HG03354 (cell line): ENCODE results near the gene SVBP.
A peak's percentile ranks its signal among the peaks of the same experiment; 100 is the strongest.
"Not testable (repeated sequence)": the region's sequence is repeated elsewhere in the genome, so short reads cannot be mapped to it uniquely, and the experiment has no call there.

Experiments
- ATAC-seq: cut with Tn5 transposase; IDR thresholded peaks from one replicate; pipeline ENCODE4 v1.9.1; 2021; ENCODE audit warnings: mild to moderate bottlenecking; ENCODE audit not compliant: unreplicated experiment, poor library complexity, severe bottlenecking

SVBP gene

GRCh38 chr1:42816585-42817439 is at the start of gene SVBP, which contains the start of gene ERMAP:
SVBP (minus strand) TSS chr1:42817397; CDS start chr1:42816544, 853 bp downstream.
ERMAP (plus strand) TSS chr1:42817122; CDS start chr1:42830449, 13,327 bp downstream.
- peak; percentile 83 for ATAC-seq

- ATAC-seq: no peak
Measured at GRCh38 chr1:42866549-42866948, 49.4 kb upstream of the SVBP start.

DNA sequence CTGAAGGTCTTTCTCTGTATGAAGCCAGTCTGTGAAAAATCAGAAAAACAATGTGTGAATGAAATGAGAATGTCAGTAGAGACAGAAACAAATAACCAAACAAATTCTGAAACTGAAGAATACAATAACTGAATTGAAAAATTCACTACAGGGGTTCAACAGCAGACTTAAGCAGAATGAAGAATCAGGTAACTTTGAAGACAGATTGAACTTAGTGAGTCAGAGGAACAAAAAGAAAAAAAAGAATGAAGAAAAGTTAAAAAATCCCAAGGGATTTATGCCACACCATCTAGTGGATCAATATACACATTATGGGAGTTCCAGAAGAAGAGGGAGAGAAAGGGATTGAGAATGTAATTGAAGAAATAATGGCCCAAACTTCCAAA is 43.8 kb upstream of the SVBP start:
- ATAC-seq: no peak

DNA sequence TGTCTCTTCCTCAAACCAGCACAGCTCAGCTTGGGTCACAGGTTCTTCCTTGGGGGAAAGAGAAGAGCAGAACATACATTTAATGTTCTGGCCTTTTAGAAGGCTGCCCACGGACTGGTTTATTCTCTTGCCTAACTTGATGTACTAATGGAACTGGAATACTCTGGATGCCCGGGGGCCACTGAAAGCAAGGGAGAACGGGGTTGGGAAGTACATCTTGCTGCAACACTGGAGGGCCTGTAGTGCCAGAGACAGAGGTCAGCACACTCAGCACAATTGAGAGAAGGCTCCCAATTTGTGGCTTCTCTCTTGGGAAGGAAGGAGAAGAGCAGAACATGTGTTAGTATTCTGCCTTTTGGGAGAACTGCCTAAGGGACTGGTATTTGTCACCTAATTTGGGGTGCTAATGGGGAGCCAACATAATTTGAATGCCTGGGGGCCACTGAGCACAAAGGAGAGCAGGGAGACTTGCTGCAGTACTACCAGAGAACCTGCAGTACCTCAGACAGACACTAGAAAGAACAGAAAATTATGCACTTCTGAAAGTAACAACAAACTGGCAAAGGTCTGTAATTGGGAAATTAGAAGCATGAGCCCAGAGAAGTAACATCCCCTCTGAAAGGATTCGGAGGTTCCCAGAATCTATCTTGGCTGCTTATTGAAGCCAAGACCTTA is 43.3 kb upstream of the SVBP start:
- no peak for ATAC-seq

DNA sequence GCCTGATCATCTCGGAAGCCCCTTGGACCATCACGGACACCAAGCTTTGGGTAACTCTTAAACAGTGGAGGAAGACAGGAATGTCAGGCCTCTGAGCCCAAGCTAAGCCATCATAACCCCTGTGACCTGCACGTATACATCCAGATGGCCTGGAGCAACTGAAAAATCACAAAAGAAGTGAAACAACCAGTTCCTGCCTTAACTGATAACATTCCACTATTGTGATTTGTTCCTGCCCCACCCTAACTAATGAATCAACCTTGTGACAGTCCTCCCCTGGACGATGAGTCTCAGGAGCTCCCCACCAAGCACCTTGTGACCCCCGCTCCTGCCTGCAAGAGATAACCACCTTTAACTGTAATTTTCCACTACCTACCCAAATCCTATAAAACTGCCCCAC is 42.2 kb upstream of the SVBP start:
- ATAC-seq: not testable (repeated sequence)

- not testable (repeated sequence) for ATAC-seq
Measured at GRCh38 chr1:42856554-42856953, 39.4 kb upstream of the SVBP start.

DNA sequence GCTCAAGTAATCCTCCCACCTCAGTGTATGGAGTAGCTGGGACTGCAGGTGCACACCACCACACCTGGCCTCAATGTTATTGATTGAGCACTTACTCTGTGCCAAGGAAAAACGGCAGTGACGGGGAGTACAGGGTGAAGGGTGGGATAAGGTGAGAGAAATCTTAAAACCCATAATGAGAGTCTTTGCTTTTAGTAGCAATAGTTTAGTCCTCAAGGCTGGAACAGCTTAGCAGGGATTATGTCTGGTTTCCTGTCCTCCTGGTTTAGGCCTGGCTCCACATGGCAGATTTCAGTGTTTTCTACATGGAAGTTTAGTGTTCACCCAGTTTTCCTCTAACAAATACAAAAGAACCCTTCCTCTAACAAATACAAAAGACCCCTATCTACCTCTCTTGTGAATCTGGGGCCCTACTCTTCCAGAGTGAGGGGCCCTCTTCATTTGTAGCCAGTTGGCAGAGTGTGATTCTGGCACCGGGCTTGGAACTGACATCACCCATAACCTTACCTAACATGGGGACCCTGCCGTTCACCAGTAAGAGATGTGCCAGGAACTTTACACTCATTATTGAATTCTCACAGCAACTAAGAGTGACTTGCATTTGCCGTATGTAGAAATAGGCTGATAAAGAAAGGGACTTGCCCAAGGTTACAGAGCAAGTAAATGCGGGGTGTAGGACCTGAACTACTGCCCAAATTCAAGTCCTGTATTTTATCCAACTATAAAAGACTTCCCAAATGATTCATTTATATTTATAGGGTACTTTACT is 36.1 kb upstream of the SVBP start:
- no peak for ATAC-seq

DNA sequence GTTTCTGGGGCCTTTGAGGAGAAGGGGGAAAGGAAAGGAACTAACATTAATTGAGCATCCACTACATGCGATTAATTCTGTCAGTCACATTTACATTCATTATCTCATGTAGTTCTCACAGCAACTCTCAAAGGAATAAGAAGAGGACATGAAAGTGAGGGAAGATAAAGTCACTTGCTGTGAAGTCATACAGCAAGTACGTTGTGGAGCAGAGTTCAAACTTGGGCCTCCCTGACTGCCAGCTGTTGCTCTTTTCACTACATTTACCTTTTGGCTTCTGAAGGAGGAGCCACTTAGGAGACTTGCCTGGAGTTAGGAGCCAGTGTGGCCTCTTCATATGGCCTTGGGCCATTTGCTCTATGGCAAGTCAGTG is 35.4 kb upstream of the SVBP start:
- ATAC-seq: no peak

DNA sequence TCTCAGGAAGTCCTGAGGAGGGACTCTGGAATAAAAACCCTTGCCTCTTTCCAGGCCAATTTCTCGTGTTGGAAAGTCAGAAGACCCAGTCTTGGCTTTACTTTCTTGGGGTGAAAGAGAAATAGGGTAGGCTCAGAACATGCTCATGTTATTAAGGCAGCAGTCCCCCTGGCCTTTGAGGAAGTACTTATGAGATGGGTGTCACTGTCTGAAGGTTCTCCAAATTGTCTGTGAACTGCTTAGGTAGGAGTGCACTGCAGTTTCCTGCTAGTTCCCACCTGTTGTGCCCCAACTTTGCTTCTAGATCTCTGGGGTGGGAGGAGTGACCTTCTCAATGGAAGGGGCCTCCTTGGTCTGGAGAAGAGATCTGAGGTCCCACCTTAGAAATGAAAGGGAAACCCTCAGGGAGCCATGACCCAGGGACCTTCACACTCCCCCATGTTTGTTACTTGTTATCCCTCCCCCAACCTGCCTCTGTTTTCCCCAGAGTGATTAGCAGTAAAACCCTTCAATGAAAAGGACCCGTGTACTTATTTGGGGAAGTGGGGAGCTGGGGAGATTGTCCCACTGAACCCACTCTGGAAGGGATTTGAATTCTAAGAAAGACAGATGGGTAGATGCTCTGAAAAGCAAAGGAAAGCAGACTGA is 34.9 kb upstream of the SVBP start:
- ATAC-seq: no peak

DNA sequence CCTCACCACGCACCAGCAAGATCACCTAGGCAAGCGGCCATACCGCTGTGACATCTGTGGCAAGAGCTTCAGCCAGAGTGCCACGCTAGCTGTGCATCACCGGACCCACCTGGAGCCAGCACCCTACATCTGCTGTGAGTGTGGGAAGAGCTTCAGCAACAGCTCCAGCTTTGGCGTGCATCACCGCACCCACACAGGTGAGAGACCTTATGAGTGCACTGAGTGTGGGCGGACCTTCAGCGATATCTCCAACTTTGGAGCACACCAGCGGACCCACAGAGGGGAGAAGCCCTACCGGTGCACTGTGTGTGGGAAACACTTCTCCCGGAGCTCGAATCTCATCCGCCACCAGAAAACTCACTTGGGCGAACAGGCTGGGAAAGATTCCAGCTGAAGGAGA is 34.2 kb upstream of the SVBP start:
- ATAC-seq: no peak

GRCh38 chr1:42849944-42850343 is 32.7 kb upstream of the SVBP start:
- no peak for ATAC-seq

DNA sequence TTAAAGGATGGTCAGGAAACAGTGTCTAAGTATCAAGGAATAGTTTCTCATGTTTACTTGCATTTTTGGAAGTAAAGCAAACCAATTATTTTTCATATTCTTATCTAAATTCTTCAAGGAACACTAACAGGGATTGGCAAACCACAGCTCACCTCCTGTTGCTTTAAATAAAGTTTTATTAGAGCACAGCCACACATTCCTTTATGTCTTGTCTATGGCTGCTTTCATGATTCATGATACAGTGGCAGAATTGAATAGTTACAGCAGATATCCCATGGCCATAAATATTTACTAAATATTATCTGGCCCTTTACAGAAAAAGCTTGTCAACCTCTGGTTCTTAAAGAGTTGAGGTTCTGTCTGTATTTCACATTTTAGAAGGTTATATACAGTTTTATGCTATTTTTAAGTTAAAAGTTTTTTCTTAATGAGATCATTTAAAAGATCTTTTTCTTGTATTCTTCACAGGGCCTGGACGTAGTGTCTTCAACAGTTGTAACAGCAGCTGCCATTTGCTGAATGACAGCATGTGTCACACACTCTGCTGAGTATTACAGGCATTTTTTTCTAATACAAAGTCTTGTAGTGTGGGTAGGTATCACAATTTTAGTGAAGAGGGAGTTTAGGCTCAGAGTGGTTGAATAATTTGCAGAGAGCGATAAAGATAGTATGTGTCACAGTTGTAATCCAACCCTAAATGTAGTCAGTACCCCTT is 31.8 kb upstream of the SVBP start:
- ATAC-seq: no peak

DNA sequence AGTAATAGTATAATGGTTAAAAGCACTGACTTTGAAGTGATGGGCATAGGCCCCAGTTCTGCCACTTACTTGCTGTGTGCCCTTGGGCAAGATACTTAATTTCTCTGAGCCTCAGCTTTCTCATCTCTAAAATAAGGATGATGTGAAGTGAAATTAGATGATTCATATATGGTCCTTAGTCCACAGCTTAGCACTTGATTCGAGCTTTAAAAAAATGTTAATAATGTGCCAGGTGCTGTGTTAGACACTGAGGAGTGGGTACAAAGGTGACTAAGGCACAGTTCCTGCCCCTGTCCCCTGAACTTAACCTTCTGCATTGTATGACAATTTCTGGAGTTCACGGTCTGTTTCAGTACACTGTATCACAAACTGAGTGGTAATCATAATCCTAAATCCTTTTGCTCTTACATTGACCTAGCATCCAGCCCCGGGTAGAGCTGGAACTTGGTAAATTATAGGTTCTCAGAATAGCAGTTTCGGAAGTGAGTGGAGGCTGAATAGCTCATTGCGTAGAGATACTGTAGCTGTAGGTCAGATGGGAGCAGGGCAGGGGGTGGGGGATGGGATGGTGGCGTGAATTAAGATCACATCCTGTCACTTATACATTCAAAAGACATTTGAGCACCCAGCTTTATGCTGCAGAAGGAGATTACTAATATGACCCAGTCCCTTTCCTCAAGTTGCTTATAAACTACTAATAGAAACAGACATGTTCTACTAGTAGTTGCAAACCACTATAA is 30.7 kb upstream of the SVBP start:
- ATAC-seq: no peak

GRCh38 chr1:42847111-42847595 is 30.0 kb upstream of the SVBP start:
- ATAC-seq: no peak

- ATAC-seq: peak; percentile 94
Measured at GRCh38 chr1:42846257-42847110, 29.3 kb upstream of the SVBP start, which contains the start of gene ZNF691. ZNF691 (plus strand) TSS chr1:42846613; CDS start chr1:42849659, 3,046 bp downstream.

DNA sequence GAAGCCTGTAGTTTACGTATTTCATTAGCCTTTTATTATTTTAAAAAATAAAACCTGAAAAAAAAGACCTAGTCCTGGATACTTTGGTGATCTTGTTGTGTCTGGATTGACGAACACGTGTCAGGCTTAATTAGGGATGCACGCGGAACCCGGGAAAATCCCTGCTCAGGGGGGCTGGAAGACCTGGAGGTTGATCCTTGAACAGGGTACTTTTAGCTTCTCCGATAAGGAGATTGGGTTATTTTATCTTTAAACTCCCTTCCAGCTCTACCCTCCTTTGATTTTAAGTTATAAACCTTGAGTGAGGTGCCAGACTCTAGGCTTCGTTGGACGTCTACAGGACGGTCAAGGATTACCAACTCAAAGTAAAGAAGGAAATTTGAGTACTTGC is 28.7 kb upstream of the SVBP start:
- ATAC-seq: peak; percentile 30

GRCh38 chr1:42845193-42845592 is 28.0 kb upstream of the SVBP start:
- no peak for ATAC-seq
